NCI-H2196 treated with DMSO at 0.1 percent for 48 hours (cell line): Measurements from ENCODE around the gene TRAK2.
"Not testable (repeated sequence)": the region's sequence is repeated elsewhere in the genome, so short reads cannot be mapped to it uniquely, and the experiment has no call there.

Source experiments
- DNase-seq: peaks from one replicate; lab custom pipeline; 2025; ENCODE audit not compliant: unreplicated experiment; lab: John Stamatoyannopoulos, UW

TRAK2 gene

GRCh38 chr2:201451292-201452057 lies at the start of gene TRAK2, which contains the start of gene STRADB:
Gene TRAK2, minus strand, starts transcription at chr2:201451458. Its CDS starts 30,951 bp downstream, at chr2:201420507.
Gene STRADB, plus strand, starts transcription at chr2:201451740. Its CDS starts 3,101 bp downstream, at chr2:201454841.
- peak; percentile 92 for DNase-seq

- no peak for DNase-seq
Measured at GRCh38 chr2:201500534-201500933, 49.3 kb upstream of the TRAK2 start.

- no peak for DNase-seq
Measured at GRCh38 chr2:201496785-201497184, 45.5 kb upstream of the TRAK2 start.

GRCh38 chr2:201490291-201490690 lies 39.0 kb upstream of the TRAK2 start:
- DNase-seq: no peak

- DNase-seq: no peak
Measured at GRCh38 chr2:201484805-201485204, 33.5 kb upstream of the TRAK2 start.

GRCh38 chr2:201483758-201484157 lies 32.5 kb upstream of the TRAK2 start:
- DNase-seq: not testable (repeated sequence)

GRCh38 chr2:201483342-201483741 lies 32.1 kb upstream of the TRAK2 start:
- DNase-seq: no peak

- no peak for DNase-seq
Measured at GRCh38 chr2:201482543-201482942, 31.3 kb upstream of the TRAK2 start.

- DNase-seq: no peak
Measured at GRCh38 chr2:201472411-201472810, 21.2 kb upstream of the TRAK2 start.

GRCh38 chr2:201471732-201472393 lies 20.6 kb upstream of the TRAK2 start:
- DNase-seq: no peak

GRCh38 chr2:201470821-201471731 lies 19.8 kb upstream of the TRAK2 start:
- no peak for DNase-seq

- DNase-seq: no peak
Measured at GRCh38 chr2:201467666-201468065, 16.4 kb upstream of the TRAK2 start.

- DNase-seq: peak; percentile 6
Measured at GRCh38 chr2:201466050-201466675, 14.9 kb upstream of the TRAK2 start.

- no peak for DNase-seq
Measured at GRCh38 chr2:201465524-201465971, 14.3 kb upstream of the TRAK2 start.

GRCh38 chr2:201464547-201464946 lies 13.3 kb upstream of the TRAK2 start:
- DNase-seq: no peak

- DNase-seq: no peak
Measured at GRCh38 chr2:201460532-201460931, 9.3 kb upstream of the TRAK2 start.

- DNase-seq: no peak
Measured at GRCh38 chr2:201458381-201458780, 7.1 kb upstream of the TRAK2 start.

GRCh38 chr2:201452922-201453643 lies 1.8 kb upstream of the TRAK2 start:
- no peak for DNase-seq

GRCh38 chr2:201452058-201452921 lies 1.0 kb upstream of the TRAK2 start:
- no peak for DNase-seq
